ENCODE results near the gene CDC5L. TPM values are rescaled to one million over a fixed set of nuclear protein-coding genes. Genes with fewer than 3 reads are reported as not detected.

Gene CDC5L
- total and polyA plus RNA-seq, 11 donors = 5.8 to 24.8 (median 18.5) TPM

DNA sequence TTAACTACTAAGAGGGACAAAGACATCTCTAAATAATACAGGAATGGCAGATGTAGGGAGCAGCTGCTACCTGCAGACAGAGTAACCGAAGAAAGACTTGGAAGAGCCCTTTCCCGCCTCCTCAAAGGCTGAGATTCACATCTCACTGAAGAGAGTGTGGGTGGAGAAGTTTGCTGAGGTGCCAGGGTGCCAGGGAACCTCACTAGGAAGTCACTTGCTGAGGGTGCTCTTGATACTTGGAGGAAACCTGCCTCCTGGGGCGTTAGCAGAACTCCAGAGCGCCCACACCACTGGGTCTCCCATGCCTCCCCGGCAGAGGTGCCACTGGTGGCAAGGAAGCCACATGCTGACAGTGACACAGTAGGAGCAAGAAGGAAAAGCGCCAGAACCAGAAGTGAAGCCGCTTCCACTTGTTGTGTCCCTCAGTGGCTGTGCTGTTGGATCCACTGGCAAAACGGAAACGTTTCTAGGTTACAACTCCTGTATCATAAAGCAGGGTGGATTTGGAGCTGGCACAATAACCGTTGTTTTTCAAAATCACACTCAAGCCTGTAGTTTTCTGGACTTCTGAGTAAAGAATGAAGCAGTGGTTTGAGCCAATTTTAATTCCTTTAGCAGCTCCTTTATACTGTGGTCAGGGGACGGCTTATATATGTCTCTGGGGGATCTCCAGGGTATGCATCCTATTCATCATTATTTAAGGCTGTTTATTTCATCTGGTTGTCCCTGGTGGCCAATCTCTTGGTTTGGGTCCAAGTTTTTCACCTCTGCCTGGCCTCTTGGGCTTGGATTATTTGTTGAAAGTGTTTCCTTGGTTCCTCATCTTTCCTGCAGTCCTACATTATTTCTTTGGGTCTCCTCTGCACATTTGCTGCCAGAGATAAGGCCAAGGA lies 64.5 kb downstream of the CDC5L start:
- H3K4me1 ChIP-seq = peaks cover 0 to 19% (median 10%) of the 10 kb centered on the region in 12 donors
- H3K27ac ChIP-seq = peak overlapping the region in 1 of 12 donors; percentile 10
- H3K9me3 ChIP-seq = no peaks in the 10 kb centered on the region
- H3K36me3 ChIP-seq = peaks cover 0 to 32% (median 14%) of the 10 kb centered on the region in 9 donors
- peak in 2 of 4 donors; percentile 12 to 34 for ATAC-seq
- TF ChIP-seq, protein P1, sequence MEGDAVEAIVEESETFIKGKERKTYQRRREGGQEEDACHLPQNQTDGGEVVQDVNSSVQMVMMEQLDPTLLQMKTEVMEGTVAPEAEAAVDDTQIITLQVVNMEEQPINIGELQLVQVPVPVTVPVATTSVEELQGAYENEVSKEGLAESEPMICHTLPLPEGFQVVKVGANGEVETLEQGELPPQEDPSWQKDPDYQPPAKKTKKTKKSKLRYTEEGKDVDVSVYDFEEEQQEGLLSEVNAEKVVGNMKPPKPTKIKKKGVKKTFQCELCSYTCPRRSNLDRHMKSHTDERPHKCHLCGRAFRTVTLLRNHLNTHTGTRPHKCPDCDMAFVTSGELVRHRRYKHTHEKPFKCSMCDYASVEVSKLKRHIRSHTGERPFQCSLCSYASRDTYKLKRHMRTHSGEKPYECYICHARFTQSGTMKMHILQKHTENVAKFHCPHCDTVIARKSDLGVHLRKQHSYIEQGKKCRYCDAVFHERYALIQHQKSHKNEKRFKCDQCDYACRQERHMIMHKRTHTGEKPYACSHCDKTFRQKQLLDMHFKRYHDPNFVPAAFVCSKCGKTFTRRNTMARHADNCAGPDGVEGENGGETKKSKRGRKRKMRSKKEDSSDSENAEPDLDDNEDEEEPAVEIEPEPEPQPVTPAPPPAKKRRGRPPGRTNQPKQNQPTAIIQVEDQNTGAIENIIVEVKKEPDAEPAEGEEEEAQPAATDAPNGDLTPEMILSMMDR (IDR thresholded peaks at IDR 0.05) = no peak
- TF ChIP-seq POLR2A (IDR thresholded peaks at IDR 0.05) = no peak
- no peak for DNase-seq
- 74 to 83% (median 77%) methylated on average over 11 of the region's 11 CpGs for WGBS, 4 donors
- intact Hi-C loops (cut with DNase I) = loop anchor here in 1 of 10 donors (10.0 kb wide), 1 partner anchor 187 kb away; the partner anchor contains the start of gene NFKBIE
- no peak overlapping the region for H3K4me3 ChIP-seq
- H3K27me3 ChIP-seq = no peaks in the 10 kb centered on the region

DNA sequence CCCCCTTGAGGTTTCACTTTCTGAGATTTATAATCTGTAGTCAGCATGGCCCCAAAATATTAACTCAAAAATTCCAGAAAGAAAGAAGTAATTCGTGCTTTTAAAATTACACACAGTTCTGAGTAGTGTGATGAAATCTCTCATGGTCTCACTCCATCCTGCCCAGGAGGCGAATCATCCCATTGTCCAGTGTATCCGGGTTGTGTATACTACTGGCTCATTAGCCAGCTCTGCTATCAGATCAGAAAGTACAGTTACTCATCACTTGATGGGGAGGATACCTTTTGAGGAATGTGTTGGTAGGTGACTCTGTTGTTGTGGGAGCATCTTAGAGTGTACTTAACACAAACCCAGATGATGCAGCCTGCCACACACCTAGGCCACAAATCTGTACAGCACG lies 65.2 kb downstream of the CDC5L start:
- ATAC-seq = no peak
- TF ChIP-seq POLR2A (IDR thresholded peaks at IDR 0.05) = no peak
- TF ChIP-seq, protein P1 (IDR thresholded peaks at IDR 0.05) = no peak
- no peaks in the 10 kb centered on the region for H3K27me3 ChIP-seq
- no peaks in the 10 kb centered on the region for H3K9me3 ChIP-seq
- intact Hi-C loops (cut with DNase I) = loop anchor here in 1 of 10 donors (10.0 kb wide), 1 partner anchor 188 kb away; the partner anchor contains the start of gene NFKBIE
- no peak for DNase-seq
- WGBS, 4 donors = 73 to 84% (median 82%) methylated on average over 4 of the region's 4 CpGs
- peaks cover 0 to 25% (median 9%) of the 10 kb centered on the region in 9 donors for H3K36me3 ChIP-seq
- peak overlapping the region in 1 of 12 donors; percentile 10 for H3K27ac ChIP-seq
- peaks cover 0 to 25% (median 10%) of the 10 kb centered on the region in 12 donors for H3K4me1 ChIP-seq
- H3K4me3 ChIP-seq = no peak overlapping the region

DNA sequence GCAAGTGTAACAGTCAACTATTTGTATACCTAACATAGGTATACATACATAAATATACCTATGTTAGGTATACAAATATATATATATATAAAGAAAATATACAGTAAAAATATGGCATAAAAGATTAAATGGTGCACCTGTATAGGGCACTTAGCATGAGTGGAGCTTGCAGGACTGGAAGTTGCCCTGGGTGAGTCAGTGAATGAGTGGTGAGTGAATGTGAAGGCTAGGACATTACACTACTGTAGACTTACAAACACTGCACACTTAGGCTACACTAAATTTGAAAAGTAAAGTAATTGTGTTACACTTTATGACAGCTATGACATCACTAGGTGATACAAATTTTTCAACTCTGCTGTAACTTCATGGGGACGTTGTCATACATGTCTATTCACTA lies 65.6 kb downstream of the CDC5L start:
- ATAC-seq (no peak), DNase-seq (no peak)
- intact Hi-C loops (cut with DNase I) = loop anchor here in 1 of 10 donors (10.0 kb wide), 1 partner anchor 188 kb away; the partner anchor contains the start of gene NFKBIE
- no peaks in the 10 kb centered on the region for H3K9me3 ChIP-seq
- TF ChIP-seq, protein P1 (IDR thresholded peaks at IDR 0.05) = no peak
- TF ChIP-seq POLR2A (IDR thresholded peaks at IDR 0.05) = no peak
- peaks cover 0 to 25% (median 10%) of the 10 kb centered on the region in 12 donors for H3K4me1 ChIP-seq
- WGBS, 4 donors = 90 to 97% (median 93%) methylated on average over 1 of the region's 1 CpG
- no peaks in the 10 kb centered on the region for H3K27me3 ChIP-seq
- H3K4me3 ChIP-seq = no peak overlapping the region
- peaks cover 0 to 21% (median 5%) of the 10 kb centered on the region in 9 donors for H3K36me3 ChIP-seq
- H3K27ac ChIP-seq = no peak overlapping the region

DNA sequence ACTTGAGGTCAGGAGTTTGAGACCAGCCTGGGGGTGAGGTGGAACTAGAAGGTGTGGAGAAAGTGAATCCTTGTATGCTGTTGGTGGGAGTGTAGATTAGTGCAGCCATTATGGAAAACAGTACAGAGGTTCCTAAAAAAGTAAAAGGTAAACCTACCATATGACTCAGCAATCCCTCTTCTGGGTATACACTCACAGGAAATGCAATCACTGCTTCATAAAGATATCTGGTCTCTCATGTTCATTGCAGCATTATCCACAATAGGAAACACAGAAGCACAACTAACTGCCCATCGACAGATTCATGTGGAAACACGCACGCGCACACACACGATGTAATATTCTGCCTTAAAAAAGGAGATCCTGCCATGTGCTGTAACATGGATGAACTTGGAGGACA lies 66.7 kb downstream of the CDC5L start:
- no peak for ATAC-seq
- DNase-seq = no peak
- Histone ChIP-seq H3K27me3 (no peaks in the 10 kb centered on the region), H3K9me3 (no peaks in the 10 kb centered on the region), H3K36me3 (peaks cover 0 to 10% (median 1%) of the 10 kb centered on the region in 9 donors), H3K4me1 (peaks cover 0 to 25% (median 10%) of the 10 kb centered on the region in 12 donors), H3K4me3 (no peak overlapping the region), H3K27ac (no peak overlapping the region)
- intact Hi-C loops (cut with DNase I) = loop anchor here in 2 of 10 donors (2.0 to 10.0 kb wide), 2 partner anchors 23 to 189 kb away; partner anchors contain the start of gene NFKBIE (in 1 of the 2)
- WGBS, 4 donors = 72 to 97% (median 86%) methylated on average over 5 of the region's 5 CpGs
- no peak for TF ChIP-seq POLR2A (IDR thresholded peaks at IDR 0.05)
- TF ChIP-seq, protein P1 (IDR thresholded peaks at IDR 0.05) = no peak

All from heart left ventricle (tissue), 16 donors.